Measurements from ENCODE around the gene PEBP1.

- TF ChIP-seq CTCF (IDR thresholded peaks at IDR 0.05) (no peak), POLR2A (IDR thresholded peaks at IDR 0.05) (no peak)
These were observed 8.6 kb downstream of the PEBP1 start for GRCh38 chr12:118144499-118144898.
